ENCODE data around the gene EFNA2.

The EFNA2 gene

DNA sequence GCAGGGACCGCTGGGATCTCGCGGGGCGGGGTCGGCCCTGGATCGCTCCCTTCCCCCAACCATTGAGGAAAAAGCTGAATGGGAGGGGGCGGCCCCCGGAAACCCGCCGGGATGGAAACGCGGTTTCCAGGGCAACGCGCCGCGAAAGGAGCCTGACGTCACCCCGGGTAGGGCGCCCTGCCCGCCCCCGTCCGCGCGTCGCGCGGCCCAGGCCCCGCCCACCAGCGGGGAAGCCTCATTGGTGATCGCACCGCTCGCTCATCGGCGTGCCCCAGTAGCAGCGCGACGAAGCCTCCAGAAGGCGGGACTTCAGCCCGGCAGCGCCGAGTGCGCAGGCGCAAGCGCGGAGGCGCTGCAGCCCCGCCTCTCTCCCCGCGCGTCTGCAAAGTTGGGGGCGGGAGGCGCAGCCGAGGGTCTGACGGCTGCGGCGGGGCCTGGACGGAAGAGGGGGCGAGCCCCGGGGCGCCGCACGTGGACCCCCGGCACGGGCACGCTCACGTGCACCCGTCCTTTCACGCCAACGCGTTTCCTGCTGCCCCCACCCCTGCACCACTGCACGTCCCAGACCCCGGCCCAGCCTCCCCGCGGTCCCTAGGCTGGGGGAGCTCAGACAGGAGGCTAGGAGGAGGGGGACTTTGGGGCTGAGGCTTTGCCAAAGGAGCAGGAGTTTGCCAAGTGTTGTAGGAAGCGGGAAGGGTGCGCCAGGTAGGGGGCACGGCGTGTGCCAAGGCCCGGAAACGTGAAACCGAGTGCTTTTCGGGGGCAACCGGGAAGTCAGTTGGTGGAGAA lies 24.7 kb upstream of the EFNA2 start:
- DNase-seq (ENCODE audit: low spot score) = peak; percentile 95

DNA sequence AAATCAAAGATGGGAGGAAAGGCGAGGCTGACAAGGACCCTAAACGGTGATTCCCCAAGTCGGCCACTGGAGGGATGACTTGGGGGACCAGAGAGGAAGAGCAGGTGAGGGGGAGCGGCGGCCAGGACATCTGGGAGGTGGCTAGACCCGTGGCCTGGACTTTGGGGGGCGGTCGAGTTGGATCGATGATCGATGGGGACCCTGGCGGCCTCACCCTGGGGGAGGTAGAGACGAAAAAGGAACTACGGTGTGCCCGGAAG lies 24.2 kb upstream of the EFNA2 start:
- no peak for DNase-seq (ENCODE audit: low spot score)

DNA sequence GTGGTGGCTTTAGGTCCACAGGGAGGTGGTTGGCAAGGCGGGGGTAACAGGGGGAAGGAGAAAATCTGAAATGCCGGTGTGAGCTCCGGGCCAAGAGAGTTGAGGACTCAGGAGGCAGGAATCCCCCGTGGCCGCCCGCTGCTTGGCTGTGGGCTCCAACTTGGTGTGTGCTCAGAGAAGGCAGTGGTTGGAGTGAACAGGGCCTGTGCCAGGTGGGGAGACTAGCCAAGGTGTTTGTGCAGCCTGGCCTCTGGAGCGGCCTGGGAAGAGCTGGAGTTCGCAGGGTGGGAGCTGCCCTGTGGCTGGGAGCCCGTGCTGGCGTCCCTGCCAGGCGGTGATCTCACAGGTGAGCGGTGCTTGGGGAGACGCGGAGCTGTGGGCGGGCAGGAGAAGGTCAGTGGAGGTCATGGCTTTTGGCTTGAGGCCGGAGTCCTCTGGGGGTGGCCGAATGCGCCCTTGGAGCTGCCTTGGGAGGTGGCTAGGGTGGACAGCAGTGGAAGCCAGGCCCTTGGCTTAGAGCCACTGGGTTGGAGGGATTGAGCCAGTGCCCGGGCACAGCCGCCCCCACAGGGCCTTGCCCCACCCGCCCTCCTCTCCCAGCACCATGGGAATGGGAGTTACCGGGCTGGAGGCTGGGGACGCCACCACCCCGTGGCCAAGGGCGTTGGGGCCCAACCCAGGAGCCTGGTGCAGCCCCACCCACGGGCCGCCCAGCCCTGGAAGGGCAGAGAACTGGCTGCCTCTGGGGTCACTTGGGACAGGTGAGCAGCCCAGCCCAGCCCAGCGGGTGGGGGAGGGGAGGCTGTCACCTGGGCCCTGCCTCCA lies 23.7 kb upstream of the EFNA2 start:
- no peak for DNase-seq (ENCODE audit: low spot score)

DNA sequence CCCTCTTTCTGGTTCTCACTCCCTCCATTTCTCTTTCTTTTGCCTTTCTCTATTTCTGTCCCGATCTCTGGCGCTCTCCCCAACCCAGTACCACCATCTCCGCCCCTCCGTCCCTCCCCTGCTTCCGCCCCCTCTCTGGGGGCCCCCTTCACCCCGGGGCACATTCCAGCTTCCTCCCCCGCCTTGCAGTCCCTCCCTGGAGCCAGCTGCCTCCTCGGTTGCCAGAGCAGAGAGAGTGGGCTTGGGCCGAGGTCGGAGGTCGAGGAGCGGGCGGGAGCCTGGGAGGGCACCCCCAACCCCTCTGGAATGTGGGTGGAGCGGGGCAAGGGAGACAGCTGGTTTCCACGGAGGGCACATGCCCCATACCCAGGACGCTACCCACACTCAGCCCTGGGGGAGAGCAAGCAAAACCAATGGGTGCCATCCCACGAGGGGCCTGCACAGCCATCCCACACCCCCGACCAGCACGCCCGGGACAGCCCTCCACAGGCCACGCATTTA lies 23.0 kb upstream of the EFNA2 start:
- no peak for DNase-seq (ENCODE audit: low spot score)

DNA sequence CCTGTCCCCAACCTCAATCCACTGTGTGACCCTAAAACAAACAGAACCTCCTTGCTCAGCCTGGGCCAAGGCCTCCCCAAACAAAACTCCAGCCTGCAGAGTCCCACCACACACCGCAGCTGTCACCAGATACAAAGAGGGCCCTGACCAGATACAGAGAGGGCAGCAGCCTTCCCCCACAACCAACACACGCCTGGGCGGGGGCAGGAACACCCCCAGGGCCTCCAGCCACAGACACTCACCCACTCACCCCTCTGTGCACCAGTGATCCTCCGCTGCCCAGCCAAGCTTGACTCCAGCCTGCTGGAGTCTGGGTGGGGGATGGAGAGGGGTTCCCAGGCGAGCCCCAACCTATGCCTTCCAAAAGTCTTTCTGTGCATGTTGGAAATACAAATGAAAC lies 22.5 kb upstream of the EFNA2 start:
- DNase-seq (ENCODE audit: low spot score) = no peak

GRCh38 chr19:1264801-1265614 lies 20.7 kb upstream of the EFNA2 start:
- DNase-seq (ENCODE audit: low spot score) = peak; percentile 86

GRCh38 chr19:1265615-1266128 lies 20.0 kb upstream of the EFNA2 start:
- DNase-seq (ENCODE audit: low spot score) = peak; percentile 70

GRCh38 chr19:1266129-1266915 lies 19.4 kb upstream of the EFNA2 start:
- peak; percentile 93 for DNase-seq (ENCODE audit: low spot score)

DNA sequence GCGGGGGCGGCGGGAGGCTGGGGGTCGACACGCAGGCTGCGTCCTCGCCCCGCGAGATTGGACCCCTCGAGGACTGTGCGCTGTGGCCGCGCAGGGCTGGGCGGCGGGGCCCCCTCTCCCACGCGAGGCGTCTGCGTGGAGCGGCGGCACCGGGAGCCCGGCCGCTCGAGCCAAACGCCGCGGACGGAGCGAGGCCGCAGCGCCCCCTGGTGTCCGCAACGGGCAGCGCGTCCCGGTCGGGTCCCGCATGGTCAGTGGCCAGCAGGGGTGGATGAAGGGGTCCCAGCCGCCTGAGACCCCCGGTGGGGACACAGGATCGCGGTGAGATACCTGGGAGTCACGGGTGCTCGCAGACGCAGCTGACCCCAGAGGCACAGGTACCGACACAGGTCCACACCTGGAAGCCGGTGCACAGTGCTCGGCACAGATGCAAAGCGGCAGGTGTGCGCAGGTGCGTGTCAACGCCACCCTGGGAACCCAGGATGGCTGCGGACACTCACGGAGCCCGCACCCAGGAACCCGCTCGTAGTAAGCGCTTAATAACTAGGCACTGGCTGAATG lies 18.7 kb upstream of the EFNA2 start:
- peak; percentile 76 for DNase-seq (ENCODE audit: low spot score)

GRCh38 chr19:1267477-1268225 lies 18.0 kb upstream of the EFNA2 start:
- no peak for DNase-seq (ENCODE audit: low spot score)

GRCh38 chr19:1268226-1269064 lies 17.2 kb upstream of the EFNA2 start:
- no peak for DNase-seq (ENCODE audit: low spot score)

- peak; percentile 97 for DNase-seq (ENCODE audit: low spot score)
These were observed 16.6 kb upstream of the EFNA2 start, which contains the start of gene CIRBP for GRCh38 chr19:1269065-1269477. Gene CIRBP (plus strand): TSS chr19:1269332. CDS start chr19:1270934, 1,602 bp downstream.

DNA sequence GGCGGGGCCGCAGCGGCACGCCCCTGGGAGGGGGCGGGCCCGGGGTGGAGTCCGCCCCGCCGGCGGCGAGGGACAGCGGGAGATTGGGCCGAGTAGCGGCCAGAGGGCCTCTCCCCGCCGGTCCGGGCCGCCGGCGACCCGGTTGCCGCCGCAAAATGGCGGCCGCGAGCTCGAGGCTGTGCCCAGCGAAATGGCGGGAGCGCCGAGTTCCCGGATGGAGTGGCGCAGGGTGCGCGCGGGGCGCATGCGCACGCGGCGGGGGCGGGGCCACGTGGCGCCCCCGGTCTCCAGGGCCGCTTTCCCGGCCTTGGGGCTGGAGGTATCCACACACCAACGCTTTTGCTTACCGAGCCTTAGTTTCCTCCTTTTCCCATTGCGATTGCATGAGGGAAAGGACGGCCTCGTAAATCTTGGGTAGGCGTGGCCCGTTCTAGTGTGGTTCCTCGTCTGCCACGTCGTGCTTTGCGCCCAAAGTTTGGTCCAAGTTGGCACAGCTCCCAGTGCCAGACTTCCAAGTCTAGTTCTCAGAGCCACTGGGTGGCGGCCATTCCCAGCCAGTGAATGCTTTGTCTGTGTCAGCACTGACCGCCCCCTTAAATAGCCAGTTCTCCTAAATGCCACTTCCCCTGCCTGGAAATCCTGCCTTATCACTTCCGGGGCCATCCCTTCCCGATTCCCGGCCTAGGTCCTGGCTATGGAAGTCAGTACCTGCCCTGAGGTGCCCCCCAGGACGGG lies 16.0 kb upstream of the EFNA2 start:
- peak; percentile 94 for DNase-seq (ENCODE audit: low spot score)

- DNase-seq (ENCODE audit: low spot score) = no peak
These were observed 15.3 kb upstream of the EFNA2 start for GRCh38 chr19:1270213-1270853.

GRCh38 chr19:1270854-1271527 lies 14.7 kb upstream of the EFNA2 start:
- no peak for DNase-seq (ENCODE audit: low spot score)

DNA sequence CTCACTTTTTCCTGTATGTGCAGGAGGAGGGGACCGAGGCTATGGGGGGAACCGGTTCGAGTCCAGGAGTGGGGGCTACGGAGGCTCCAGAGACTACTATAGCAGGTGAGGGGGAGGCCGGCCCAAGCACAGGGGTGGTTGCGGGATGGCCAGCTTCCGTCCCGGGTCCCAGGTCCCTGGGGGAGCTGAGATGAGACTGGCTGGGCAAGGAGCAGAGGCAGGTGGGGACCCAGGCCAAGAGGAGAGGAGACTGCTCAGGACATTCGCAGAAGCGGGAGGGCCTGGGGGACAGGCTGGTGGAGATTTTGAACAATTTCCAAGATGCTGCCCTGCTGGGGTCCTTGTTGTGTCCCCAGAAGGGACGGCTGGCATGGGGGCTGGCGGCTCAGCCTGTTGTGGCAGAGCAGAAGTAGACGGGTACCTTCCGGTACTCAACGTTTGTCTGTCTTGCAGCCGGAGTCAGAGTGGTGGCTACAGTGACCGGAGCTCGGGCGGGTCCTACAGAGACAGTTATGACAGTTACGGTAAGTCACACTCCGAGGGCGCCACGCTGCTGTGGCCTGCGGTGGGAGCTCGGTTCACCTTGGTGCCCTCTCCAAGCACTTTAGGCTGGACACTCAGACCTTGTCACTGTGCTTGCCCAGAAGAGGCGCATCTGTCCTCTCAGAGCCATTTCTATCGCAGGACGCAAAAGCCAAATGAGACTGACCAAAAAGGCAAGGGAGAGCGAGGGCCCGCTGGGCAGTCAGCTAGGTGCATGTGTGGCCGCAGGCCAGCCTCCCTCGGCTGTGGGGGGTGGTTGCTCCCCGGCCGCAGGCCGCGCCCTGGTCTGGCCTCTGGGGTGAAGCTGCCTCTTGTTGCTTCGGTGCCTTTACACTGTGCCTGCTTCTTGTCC lies 13.9 kb upstream of the EFNA2 start:
- no peak for DNase-seq (ENCODE audit: low spot score)
